A549 (cell line): ENCODE data around the gene TCP10L. TPM values are rescaled to one million over a fixed set of nuclear protein-coding genes. Genes with fewer than 3 reads are reported as not detected.
A peak's percentile ranks its signal among the peaks of the same experiment; 100 is the strongest.

Experiments used
- ATAC-seq, 2 experiments: fragments of 200-7000 bp in 1 of 2; fragments of >200 bp in 1 of 2; cut with Nextera tagmentation in 1 of 2; cut with Tn5 transposase in 1 of 2; 3 replicates each; pipeline versions ENCODE4 v1.8.0 to v1.9.1; 2018 to 2020; ENCODE audit warnings: mild to moderate bottlenecking in 1 of 2, moderate library complexity in 1 of 2
- CTCF ChIA-PET: fragments of 300-600 bp; sonication (Branson Sonifier 250); formaldehyde crosslinking; extraction: SDS; loops from one replicate; lab custom pipeline; 2021; ENCODE audit warnings: antibody characterized with exemption, inconsistent platforms; lab: Yijun Ruan, JAX
- POLR2A ChIA-PET: fragments of 350-600 bp; formaldehyde crosslinking; extraction: SDS; loops from one replicate; lab custom pipeline; 2021; ENCODE audit warnings: antibody characterized with exemption, inconsistent platforms; lab: Yijun Ruan, JAX
- DNase-seq, 2 experiments: peaks; one replicate each; pipeline versions ENCODE4 v3.0.0 to v3.0.0-alpha.2; 2011 to 2016; ENCODE audit warnings: low read depth in 1 of 2, low spot score in 1 of 2
- FAIRE-seq: peaks from 2 replicates; lab custom pipeline; 2011; peaks lifted over from hg19 to GRCh38; lab: Jason Lieb, UNC
- H3K27ac ChIP-seq, 2 experiments: fragments of >200 bp; sonication (Bioruptor Twin); formaldehyde crosslinking; 3 replicates each; pipeline ENCODE4 v1.5.1; 2016 to 2017
- H3K4me1 ChIP-seq: fragments of >200 bp; sonication (Bioruptor Twin); formaldehyde crosslinking; 3 replicates; pipeline ENCODE4 v1.6.1; 2016
- H3K4me2 ChIP-seq: fragments of >200 bp; sonication (Bioruptor Twin); formaldehyde crosslinking; 3 replicates; pipeline ENCODE4 v1.6.1; 2016
- H3K4me3 ChIP-seq: fragments of >200 bp; sonication (Bioruptor Twin); formaldehyde crosslinking; 3 replicates; pipeline ENCODE4 v1.5.1; 2016
- H3K9me3 ChIP-seq: fragments of >200 bp; sonication (Bioruptor Twin); formaldehyde crosslinking; 3 replicates; pipeline ENCODE4 v1.6.1; 2016
- CHD2 ChIP-seq: fragments of 150-350 bp; IDR thresholded peaks from 2 replicates; pipeline ENCODE4 v1.6.1; 2014; ENCODE audit warnings: low read length; ENCODE audit not compliant: partially characterized antibody
- CHD4 ChIP-seq: fragments of 200-600 bp; sonication (generic); IDR thresholded peaks from 2 replicates; pipeline ENCODE4 v1.6.1; 2016; ENCODE audit warnings: antibody characterized with exemption, mild to moderate bottlenecking, borderline replicate concordance
- CTCF ChIP-seq: fragments of >200 bp; sonication (Bioruptor Twin); formaldehyde crosslinking; IDR thresholded peaks from 3 replicates; pipeline ENCODE4 v1.5.1; 2016
- EHF ChIP-seq: fragments of 250-450 bp; sonication (Bioruptor Pico); IDR thresholded peaks from 2 replicates; pipeline ENCODE4 v1.5.0; 2020; ENCODE audit warnings: mild to moderate bottlenecking
- ELK1 ChIP-seq: fragments of 150-350 bp; IDR thresholded peaks from 2 replicates; pipeline ENCODE4 v1.6.1; 2014; ENCODE audit warnings: low read depth, mild to moderate bottlenecking, low read length
- ESRRA ChIP-seq: fragments of 150-350 bp; IDR thresholded peaks from 2 replicates; pipeline ENCODE4 v1.6.1; 2014; ENCODE audit warnings: mild to moderate bottlenecking, low read length, borderline replicate concordance
- HDAC2 ChIP-seq: fragments of 200-600 bp; sonication (generic); IDR thresholded peaks from 2 replicates; pipeline ENCODE4 v1.6.1; 2016
- HOXA7 ChIP-seq: fragments of 250-450 bp; sonication (Bioruptor Pico); IDR thresholded peaks from 2 replicates; pipeline ENCODE4 v1.5.0; 2020; ENCODE audit warnings: mild to moderate bottlenecking, moderate library complexity
- HOXB5 ChIP-seq: fragments of 250-450 bp; sonication (Bioruptor Pico); IDR thresholded peaks from 2 replicates; pipeline ENCODE4 v1.5.0; 2020; ENCODE audit warnings: mild to moderate bottlenecking, moderate library complexity
- MAX ChIP-seq: IDR thresholded peaks from 2 replicates; pipeline ENCODE4 v1.6.1; 2012
- MAZ ChIP-seq: fragments of 150-350 bp; IDR thresholded peaks from 2 replicates; pipeline ENCODE4 v1.6.1; 2014; ENCODE audit warnings: antibody characterized with exemption, low read depth, low read length, borderline replicate concordance
- MYC ChIP-seq: IDR thresholded peaks from 2 replicates; pipeline ENCODE4 v1.6.1; 2012; ENCODE audit warnings: mild to moderate bottlenecking, inconsistent platforms, low read length, improper control_type of control experiment, borderline replicate concordance
- PHF8 ChIP-seq: fragments of 200-600 bp; sonication (generic); IDR thresholded peaks from 2 replicates; pipeline ENCODE4 v1.6.1; 2016; ENCODE audit warnings: low read depth, mild to moderate bottlenecking, antibody characterized with exemption, moderate library complexity, borderline replicate concordance
- POLR2A ChIP-seq: IDR thresholded peaks from 2 replicates; pipeline ENCODE4 v1.6.1; 2012; ENCODE audit warnings: mild to moderate bottlenecking, low read length
- POLR2AphosphoS2 ChIP-seq: conservative IDR thresholded peaks from 2 replicates; pipeline ENCODE4 v1.6.1; 2012; ENCODE audit warnings: low read length, improper control_type of control experiment, inconsistent platforms
- RAD21 ChIP-seq, 2 experiments: fragments of >200 bp in 1 of 2; sonication (Bioruptor Twin) in 1 of 2; formaldehyde crosslinking in 1 of 2; IDR thresholded peaks in 1 of 2; conservative IDR thresholded peaks in 1 of 2; 2 replicates in 1 of 2; 3 replicates in 1 of 2; pipeline ENCODE4 v1.6.1; 2012 to 2018; ENCODE audit warnings: inconsistent platforms in 1 of 2
- RNF2 ChIP-seq: fragments of 200-600 bp; sonication (generic); IDR thresholded peaks from 2 replicates; pipeline ENCODE4 v1.6.1; 2016; ENCODE audit warnings: low read depth, mild to moderate bottlenecking, antibody characterized with exemption, moderate library complexity, borderline replicate concordance
- SMC3 ChIP-seq: fragments of >200 bp; sonication (Bioruptor Twin); formaldehyde crosslinking; IDR thresholded peaks from 3 replicates; pipeline ENCODE4 v1.6.1; 2018; ENCODE audit warnings: inconsistent platforms
- ZC3H11A ChIP-seq: fragments of 450-650 bp; IDR thresholded peaks from 2 replicates; pipeline ENCODE4 v1.6.1; 2014; ENCODE audit warnings: antibody characterized with exemption, mild to moderate bottlenecking
- WGBS: methylation state at CpG from one replicate; pipeline ENCODE4 v1.1.6; 2017; ENCODE audit errors: missing lambda C conversion rate; 5-methylcytosine and 5-hydroxymethylcytosine counted together
- polyA plus RNA-seq, 4 experiments: library from polyadenylated mRNA; depleted of rRNA in 3 of 4; stranded (reverse); fragments of >200 nt; fragmentation: RNase III in 1 of 4; extraction: RNeasy Plus Mini Kit Qiagen cat#74134 plus additional on column Dnase treatment in 1 of 4; gene quantifications; 2 replicates in 3 of 4; 3 replicates in 1 of 4; pipeline ENCODE4 v1.2.3, GENCODE V29; 2011 to 2017
- TF ChIP-seq, protein P1 (sequence below): IDR thresholded peaks from 2 replicates; pipeline ENCODE4 v1.6.1; 2012
- TF ChIP-seq, protein P2 (sequence below): fragments of >200 bp; sonication (Bioruptor Twin); formaldehyde crosslinking; IDR thresholded peaks from 3 replicates; pipeline ENCODE4 v1.6.1; 2016

The TCP10L gene
- polyA plus RNA-seq, 2 of the 4 experiments (the other 2 are of a cell fraction) = 0.62 to 1.2 TPM

DNA sequence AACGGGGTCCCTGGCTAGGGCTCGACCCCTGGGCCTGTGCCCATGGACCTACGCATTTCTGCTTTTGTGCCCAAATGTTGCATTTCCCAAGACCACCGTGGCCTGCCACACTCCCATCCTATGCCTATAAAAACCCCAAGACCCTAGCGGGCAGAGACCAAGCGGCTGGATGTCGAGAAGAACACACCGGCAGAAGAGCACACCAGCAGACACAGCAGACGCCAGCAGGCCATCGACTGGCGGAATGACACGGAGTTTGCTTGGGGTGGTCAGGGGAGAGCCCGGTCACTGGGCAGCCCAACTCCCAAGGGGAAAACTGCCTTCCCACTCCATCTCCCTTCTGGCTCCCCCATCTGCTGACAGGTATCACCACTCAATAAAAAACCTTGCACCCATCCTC, 4.4 kb downstream of the TCP10L start:
- Histone ChIP-seq H3K4me1 (no peaks in the 10 kb centered on the region), H3K4me2 (no peak overlapping the region), H3K27ac (no peak overlapping the region), H3K9me3 (no peaks in the 10 kb centered on the region), H3K4me3 (no peak overlapping the region)
- ChIA-PET CTCF (interaction anchor here (3.3 to 3.5 kb wide), 2 partner anchors 11 to 20 kb away, joined by 15 to 18 read pairs; no protein-coding TSS in a partner anchor), POLR2A (no interaction called here)
- 76% methylated on average over 13 of the region's 13 CpGs for WGBS
- DNase-seq (no peak), ATAC-seq (no peak), FAIRE-seq (no peak)
- TF ChIP-seq ZC3H11A (no peak), HOXB5 (CRISPR knock-in tag) (no peak), ESRRA (no peak), MYC (no peak), CHD2 (no peak), SMC3 (no peak), PHF8 (no peak), MAZ (no peak), HOXA7 (CRISPR knock-in tag) (no peak), HDAC2 (no peak), EHF (CRISPR knock-in tag) (no peak), CHD4 (no peak), ELK1 (no peak), POLR2AphosphoS2 (no peak)
- TF ChIP-seq, protein P1, sequence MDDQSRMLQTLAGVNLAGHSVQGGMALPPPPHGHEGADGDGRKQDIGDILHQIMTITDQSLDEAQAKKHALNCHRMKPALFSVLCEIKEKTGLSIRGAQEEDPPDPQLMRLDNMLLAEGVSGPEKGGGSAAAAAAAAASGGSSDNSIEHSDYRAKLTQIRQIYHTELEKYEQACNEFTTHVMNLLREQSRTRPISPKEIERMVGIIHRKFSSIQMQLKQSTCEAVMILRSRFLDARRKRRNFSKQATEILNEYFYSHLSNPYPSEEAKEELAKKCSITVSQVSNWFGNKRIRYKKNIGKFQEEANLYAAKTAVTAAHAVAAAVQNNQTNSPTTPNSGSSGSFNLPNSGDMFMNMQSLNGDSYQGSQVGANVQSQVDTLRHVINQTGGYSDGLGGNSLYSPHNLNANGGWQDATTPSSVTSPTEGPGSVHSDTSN = no peak
- TF ChIP-seq, protein P2, sequence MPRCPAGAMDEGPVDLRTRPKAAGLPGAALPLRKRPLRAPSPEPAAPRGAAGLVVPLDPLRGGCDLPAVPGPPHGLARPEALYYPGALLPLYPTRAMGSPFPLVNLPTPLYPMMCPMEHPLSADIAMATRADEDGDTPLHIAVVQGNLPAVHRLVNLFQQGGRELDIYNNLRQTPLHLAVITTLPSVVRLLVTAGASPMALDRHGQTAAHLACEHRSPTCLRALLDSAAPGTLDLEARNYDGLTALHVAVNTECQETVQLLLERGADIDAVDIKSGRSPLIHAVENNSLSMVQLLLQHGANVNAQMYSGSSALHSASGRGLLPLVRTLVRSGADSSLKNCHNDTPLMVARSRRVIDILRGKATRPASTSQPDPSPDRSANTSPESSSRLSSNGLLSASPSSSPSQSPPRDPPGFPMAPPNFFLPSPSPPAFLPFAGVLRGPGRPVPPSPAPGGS = no peak

DNA sequence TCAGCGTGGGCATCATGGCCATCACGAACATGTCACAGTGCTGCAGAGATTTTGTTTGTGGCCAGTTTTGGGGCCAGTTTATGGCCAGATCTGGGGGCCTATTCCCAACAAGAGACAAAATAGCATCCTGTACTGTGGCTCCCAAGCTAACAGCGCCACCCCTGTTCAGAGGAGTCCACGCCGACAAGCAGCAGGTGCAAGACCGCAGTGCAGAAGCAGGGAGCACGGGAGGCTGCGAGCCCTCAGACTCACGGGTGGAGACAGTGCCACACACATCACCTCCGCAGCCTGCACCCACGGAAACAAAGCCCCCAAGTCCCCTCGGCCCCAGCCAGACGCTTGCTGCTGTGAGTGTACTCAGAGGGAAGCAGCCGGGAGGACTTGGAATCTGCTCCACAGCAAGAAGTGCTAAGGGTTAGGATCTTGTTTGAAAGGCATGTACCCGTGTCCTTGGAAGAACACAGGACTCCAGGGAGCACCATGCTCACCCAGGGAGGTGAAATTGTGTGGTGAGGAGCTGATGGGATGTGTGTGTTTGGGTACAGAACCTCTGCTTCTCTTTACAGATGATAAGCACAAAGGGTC, 7.1 kb downstream of the TCP10L start:
- ATAC-seq = peak; percentile 76 to 90; a peak in 5 of 6 replicates
- Histone ChIP-seq H3K4me3 (no peak overlapping the region), H3K27ac (no peak overlapping the region), H3K9me3 (no peaks in the 10 kb centered on the region), H3K4me1 (no peaks in the 10 kb centered on the region), H3K4me2 (no peak overlapping the region)
- WGBS = 36% methylated on average over 7 of the region's 15 CpGs
- peak in 1 of 2 experiments; percentile 32 for DNase-seq
- FAIRE-seq = no peak
- ChIA-PET POLR2A (no interaction called here), CTCF (interaction anchor here (0.6 to 3.5 kb wide), 4 partner anchors 8 to 23 kb away, joined by 3 to 15 read pairs (median 3); no protein-coding TSS in a partner anchor)
- no peak for TF ChIP-seq ZC3H11A
- TF ChIP-seq, protein P1 = no peak
- TF ChIP-seq MAX = no peak
- no peak for TF ChIP-seq RNF2
- peak; percentile 36 to 57; a peak in 4 of 5 replicates for TF ChIP-seq RAD21 (conservative IDR thresholded peaks at IDR 0.05 in 1 of 2, IDR thresholded peaks at IDR 0.05 in 1 of 2)
- TF ChIP-seq CTCF = 0 out of 3 replicates have a peak, but pooled peaks have one; percentile 23
- TF ChIP-seq SMC3 = 0 out of 3 replicates have a peak, but pooled peaks have one; percentile 11
- TF ChIP-seq POLR2A = no peak
